Neural crest cell (in vitro differentiated cells): ENCODE measurements around the gene KIF26B. TPM values are rescaled to one million over a fixed set of nuclear protein-coding genes. Genes with fewer than 3 reads are reported as not detected.
"Not testable (repeated sequence)": the region's sequence is repeated elsewhere in the genome, so short reads cannot be mapped to it uniquely, and the experiment has no call there.

Experiments
- DNase-seq: peaks from one replicate; pipeline ENCODE4 v3.0.0; 2021; ENCODE audit warnings: low read depth, mixed read lengths, low spot score
- H3K27ac Mint-ChIP-seq: one replicate; pipeline ENCODE4 v1.8.0; 2021; ENCODE audit warnings: mild to moderate bottlenecking, mixed read lengths; ENCODE audit not compliant: unreplicated experiment
- H3K27me3 Mint-ChIP-seq: 2 replicates; pipeline ENCODE4 v1.8.0; 2021; ENCODE audit warnings: low read depth, mild to moderate bottlenecking, mixed read lengths
- H3K36me3 Mint-ChIP-seq: 2 replicates; pipeline ENCODE4 v1.8.0; 2021; ENCODE audit warnings: low read depth, mild to moderate bottlenecking, mixed read lengths
- H3K4me1 Mint-ChIP-seq: 2 replicates; pipeline ENCODE4 v1.8.0; 2021; ENCODE audit warnings: mixed read lengths
- H3K4me3 Mint-ChIP-seq: one replicate; pipeline ENCODE4 v1.8.0; 2021; ENCODE audit warnings: mild to moderate bottlenecking, mixed read lengths
- H3K9me3 Mint-ChIP-seq: 2 replicates; pipeline ENCODE4 v1.8.0; 2021; ENCODE audit warnings: mixed read lengths
- total RNA-seq: library from RNA; stranded (reverse); gene quantifications from 2 replicates; pipeline ENCODE4 v1.2.1, GENCODE V29; 2021
- TF ChIP-seq, protein P1 (sequence below): fragments of 200-600 bp; sonication (generic); conservative IDR thresholded peaks from 2 replicates; pipeline ENCODE4 v1.5.0; 2021; ENCODE audit warnings: antibody characterized with exemption, mild to moderate bottlenecking

The KIF26B gene
- total RNA-seq, 1 donor from 2014 or later: 6.2 TPM

- no peaks in the 10 kb centered on the region for H3K36me3 Mint-ChIP-seq
- H3K4me3 Mint-ChIP-seq: no peak overlapping the region
- TF ChIP-seq, protein P1, sequence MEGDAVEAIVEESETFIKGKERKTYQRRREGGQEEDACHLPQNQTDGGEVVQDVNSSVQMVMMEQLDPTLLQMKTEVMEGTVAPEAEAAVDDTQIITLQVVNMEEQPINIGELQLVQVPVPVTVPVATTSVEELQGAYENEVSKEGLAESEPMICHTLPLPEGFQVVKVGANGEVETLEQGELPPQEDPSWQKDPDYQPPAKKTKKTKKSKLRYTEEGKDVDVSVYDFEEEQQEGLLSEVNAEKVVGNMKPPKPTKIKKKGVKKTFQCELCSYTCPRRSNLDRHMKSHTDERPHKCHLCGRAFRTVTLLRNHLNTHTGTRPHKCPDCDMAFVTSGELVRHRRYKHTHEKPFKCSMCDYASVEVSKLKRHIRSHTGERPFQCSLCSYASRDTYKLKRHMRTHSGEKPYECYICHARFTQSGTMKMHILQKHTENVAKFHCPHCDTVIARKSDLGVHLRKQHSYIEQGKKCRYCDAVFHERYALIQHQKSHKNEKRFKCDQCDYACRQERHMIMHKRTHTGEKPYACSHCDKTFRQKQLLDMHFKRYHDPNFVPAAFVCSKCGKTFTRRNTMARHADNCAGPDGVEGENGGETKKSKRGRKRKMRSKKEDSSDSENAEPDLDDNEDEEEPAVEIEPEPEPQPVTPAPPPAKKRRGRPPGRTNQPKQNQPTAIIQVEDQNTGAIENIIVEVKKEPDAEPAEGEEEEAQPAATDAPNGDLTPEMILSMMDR: no peak
- peaks cover 26% of the 10 kb centered on the region for H3K4me1 Mint-ChIP-seq
- no peaks in the 10 kb centered on the region for H3K27me3 Mint-ChIP-seq
- H3K27ac Mint-ChIP-seq: no peak overlapping the region
- H3K9me3 Mint-ChIP-seq: no peaks in the 10 kb centered on the region
- no peak for DNase-seq
These were observed 181.6 kb downstream of the KIF26B start for GRCh38 chr1:245336149-245336983.

GRCh38 chr1:245336984-245337355, 182.2 kb downstream of the KIF26B start:
- not testable (repeated sequence) for H3K9me3 Mint-ChIP-seq, H3K36me3 Mint-ChIP-seq, H3K27ac Mint-ChIP-seq, H3K4me3 Mint-ChIP-seq, H3K27me3 Mint-ChIP-seq, DNase-seq
- H3K4me1 Mint-ChIP-seq: peaks cover 31% of the 10 kb centered on the region

GRCh38 chr1:245337829-245338484, 183.2 kb downstream of the KIF26B start:
- peaks cover under 1% of the 10 kb centered on the region for H3K9me3 Mint-ChIP-seq
- H3K27me3 Mint-ChIP-seq: no peaks in the 10 kb centered on the region
- TF ChIP-seq, protein P1: no peak
- DNase-seq: no peak
- H3K4me1 Mint-ChIP-seq: peaks cover 28% of the 10 kb centered on the region
- H3K4me3 Mint-ChIP-seq: no peak overlapping the region
- H3K27ac Mint-ChIP-seq: peak overlapping the region; percentile 3
- H3K36me3 Mint-ChIP-seq: no peaks in the 10 kb centered on the region

- no peaks in the 10 kb centered on the region for H3K27me3 Mint-ChIP-seq
- H3K36me3 Mint-ChIP-seq: no peaks in the 10 kb centered on the region
- TF ChIP-seq, protein P1: no peak
- DNase-seq: no peak
- no peak overlapping the region for H3K27ac Mint-ChIP-seq
- peaks cover 2% of the 10 kb centered on the region for H3K9me3 Mint-ChIP-seq
- H3K4me1 Mint-ChIP-seq: peaks cover 24% of the 10 kb centered on the region
- H3K4me3 Mint-ChIP-seq: no peak overlapping the region
These were observed 183.7 kb downstream of the KIF26B start for GRCh38 chr1:245338485-245338877.

GRCh38 chr1:245341743-245342142, 187.0 kb downstream of the KIF26B start:
- Mint-ChIP-seq H3K4me3 (no peak overlapping the region), H3K27me3 (no peaks in the 10 kb centered on the region), H3K27ac (no peak overlapping the region), H3K36me3 (peaks cover 5% of the 10 kb centered on the region), H3K4me1 (peaks cover 14% of the 10 kb centered on the region), H3K9me3 (peaks cover 8% of the 10 kb centered on the region)
- no peak for DNase-seq
- TF ChIP-seq, protein P1: no peak
